Fibroblast of mammary gland (primary cell): ENCODE measurements around the gene PPP1R3C.

ENCODE experiments used
- DNase-seq: peaks from one replicate; pipeline ENCODE4 v3.0.0-alpha.2; 2010; ENCODE audit warnings: low read depth
- H3K4me3 ChIP-seq: 2 replicates; pipeline ENCODE4 v1.5.1; 2011; ENCODE audit warnings: low read depth, mild to moderate bottlenecking, low read length, moderate library complexity; ENCODE audit not compliant: control insufficient read depth
- TF ChIP-seq, protein P1 (sequence below): conservative IDR thresholded peaks from 2 replicates; pipeline ENCODE4 v1.5.1; 2011; ENCODE audit warnings: low read depth, low read length, inconsistent platforms; ENCODE audit not compliant: control insufficient read depth, insufficient read depth

PPP1R3C gene

DNA sequence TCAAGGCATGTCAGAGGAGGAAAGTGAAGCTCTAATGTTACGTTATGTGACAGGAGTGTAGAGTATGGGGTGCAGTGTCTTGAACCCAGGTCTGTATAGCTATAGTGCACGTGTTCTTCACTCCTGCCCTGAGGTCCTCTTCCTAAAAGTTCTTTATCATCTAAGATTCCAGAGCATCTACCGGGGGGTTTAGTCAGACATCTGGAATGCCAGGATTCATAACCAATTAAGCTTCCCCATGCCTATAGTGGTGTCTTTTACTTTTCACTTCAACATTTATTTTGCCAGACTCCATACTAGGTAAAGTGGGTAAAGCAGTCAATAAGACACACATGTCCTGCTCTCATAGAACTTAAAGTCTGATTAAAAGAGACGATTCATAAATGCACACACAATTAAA, 22.4 kb downstream of the PPP1R3C start:
- TF ChIP-seq, protein P1, sequence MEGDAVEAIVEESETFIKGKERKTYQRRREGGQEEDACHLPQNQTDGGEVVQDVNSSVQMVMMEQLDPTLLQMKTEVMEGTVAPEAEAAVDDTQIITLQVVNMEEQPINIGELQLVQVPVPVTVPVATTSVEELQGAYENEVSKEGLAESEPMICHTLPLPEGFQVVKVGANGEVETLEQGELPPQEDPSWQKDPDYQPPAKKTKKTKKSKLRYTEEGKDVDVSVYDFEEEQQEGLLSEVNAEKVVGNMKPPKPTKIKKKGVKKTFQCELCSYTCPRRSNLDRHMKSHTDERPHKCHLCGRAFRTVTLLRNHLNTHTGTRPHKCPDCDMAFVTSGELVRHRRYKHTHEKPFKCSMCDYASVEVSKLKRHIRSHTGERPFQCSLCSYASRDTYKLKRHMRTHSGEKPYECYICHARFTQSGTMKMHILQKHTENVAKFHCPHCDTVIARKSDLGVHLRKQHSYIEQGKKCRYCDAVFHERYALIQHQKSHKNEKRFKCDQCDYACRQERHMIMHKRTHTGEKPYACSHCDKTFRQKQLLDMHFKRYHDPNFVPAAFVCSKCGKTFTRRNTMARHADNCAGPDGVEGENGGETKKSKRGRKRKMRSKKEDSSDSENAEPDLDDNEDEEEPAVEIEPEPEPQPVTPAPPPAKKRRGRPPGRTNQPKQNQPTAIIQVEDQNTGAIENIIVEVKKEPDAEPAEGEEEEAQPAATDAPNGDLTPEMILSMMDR, result no peak
- DNase-seq, result no peak
- no peak overlapping the region for H3K4me3 ChIP-seq

DNA sequence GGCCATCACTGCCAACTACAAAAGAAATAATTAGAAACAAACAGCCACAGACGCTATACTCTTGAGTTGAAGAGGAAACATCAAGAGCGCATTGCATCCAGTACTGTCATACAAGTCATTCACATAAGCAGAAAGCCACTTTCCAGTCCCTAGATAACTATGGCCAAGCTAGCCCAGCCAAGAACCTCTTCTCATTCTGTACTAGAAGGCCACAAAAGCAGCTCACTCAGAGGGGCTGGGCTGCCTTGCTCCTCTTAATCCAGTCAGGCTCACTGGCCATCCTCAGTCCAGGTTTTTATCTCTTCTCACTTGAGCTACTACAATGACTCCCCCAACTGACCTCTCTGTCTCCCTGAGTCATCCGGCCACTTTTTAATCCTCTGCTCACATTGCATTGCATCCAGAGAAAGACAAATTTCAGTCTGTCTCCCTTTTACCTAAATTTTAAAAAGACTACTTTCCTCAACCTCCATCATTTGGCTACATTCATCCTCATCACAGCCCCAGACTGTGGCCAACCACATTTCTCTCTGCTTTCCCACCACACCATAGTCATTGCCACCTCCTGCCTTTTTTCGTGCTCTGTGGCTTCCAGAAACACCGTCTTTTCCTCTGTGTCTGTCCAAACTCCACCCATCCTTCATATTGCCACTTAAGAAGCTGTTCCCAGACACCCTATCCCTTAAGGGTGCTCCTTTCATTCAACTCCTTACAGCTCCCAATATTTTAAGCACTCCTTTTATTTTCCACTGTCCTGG, 25.0 kb downstream of the PPP1R3C start:
- DNase-seq, result no peak
- TF ChIP-seq, protein P1, result no peak
- H3K4me3 ChIP-seq, result no peak overlapping the region

DNA sequence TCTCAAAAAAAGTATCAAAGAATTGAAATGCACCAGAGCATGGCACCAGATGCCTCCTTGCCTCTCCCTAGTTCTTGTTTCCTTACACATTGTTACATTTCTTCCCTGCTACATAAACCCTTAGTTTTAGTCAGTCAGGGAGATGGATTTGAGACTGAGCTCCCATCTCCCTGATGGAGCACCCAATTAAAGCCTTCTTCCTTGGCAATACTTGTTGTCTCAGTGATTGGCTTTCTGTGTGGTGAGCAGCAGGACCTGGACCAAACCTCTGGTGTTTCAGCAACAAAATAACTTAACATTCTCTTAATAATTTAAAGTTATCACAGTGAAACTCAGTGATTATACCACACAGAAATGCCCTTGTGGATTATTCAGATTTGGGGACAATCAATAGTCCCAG, 26.9 kb downstream of the PPP1R3C start:
- DNase-seq, result no peak
- no peak overlapping the region for H3K4me3 ChIP-seq
- TF ChIP-seq, protein P1, result no peak

DNA sequence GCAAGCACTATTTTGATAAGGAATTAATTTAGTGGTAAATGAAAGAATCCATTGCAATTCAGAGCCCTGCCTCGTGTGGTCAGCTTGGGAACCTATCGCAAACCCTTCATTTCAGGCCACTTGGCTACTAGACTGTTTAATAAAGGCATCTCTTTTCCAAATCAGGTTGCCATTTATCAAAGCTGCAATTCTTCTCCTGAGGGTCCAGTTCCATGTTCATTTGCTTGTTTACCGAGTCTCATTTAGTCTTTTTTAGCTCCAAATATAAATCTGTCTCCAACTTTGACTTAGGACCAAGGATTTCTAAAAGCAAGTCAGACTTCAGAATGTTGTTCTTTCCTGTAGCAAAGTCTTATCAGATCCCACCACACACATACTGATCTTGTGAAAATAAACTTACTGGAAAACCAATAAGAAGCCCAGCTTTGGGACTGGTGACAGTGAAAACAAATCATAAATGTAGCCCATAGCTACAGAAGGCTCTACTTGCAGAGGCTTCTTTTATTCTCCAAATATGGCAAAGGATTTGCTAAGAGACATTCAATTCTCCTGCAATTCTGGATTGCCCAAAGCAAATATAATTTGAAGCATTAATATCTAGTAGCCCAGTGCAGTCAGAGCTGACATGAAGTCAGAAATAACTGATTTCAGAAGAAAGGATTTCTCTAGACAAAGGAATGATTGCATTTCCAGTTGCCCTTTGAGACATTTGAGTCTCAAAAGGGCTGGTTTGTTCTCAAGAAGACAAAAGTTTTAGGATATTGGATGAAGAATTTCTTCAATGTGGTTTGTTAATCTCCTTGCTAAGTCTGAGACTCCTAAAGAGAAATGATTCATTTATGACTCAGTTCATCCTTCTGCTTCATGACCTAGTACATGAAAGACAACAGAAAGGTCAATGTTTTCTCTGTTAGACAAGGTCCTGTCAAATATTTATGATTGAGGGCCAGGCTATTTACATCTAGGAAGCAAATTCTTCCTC, 28.0 kb downstream of the PPP1R3C start:
- H3K4me3 ChIP-seq, result no peak overlapping the region
- TF ChIP-seq, protein P1, result peak; percentile 14
- DNase-seq, result peak; percentile 84

DNA sequence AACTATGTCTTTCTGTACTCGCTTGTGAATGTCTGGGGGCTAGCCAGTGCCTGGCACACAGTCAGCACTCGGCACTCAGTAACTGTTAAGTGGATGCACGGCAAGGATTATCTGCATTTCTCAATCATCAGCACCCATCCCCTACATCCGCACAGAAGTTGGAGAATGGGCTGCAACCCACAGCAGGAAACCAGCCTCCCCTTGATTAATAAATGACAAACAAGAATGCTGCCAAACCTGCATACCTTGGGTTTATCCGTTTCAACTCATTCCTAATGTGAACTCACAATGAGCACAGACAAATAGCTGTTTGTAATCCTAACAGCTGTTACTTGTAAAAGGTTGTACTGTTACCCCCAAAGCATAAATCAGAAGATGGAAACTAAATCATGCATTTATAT, 28.9 kb downstream of the PPP1R3C start:
- TF ChIP-seq, protein P1, result no peak
- H3K4me3 ChIP-seq, result no peak overlapping the region
- DNase-seq, result no peak

DNA sequence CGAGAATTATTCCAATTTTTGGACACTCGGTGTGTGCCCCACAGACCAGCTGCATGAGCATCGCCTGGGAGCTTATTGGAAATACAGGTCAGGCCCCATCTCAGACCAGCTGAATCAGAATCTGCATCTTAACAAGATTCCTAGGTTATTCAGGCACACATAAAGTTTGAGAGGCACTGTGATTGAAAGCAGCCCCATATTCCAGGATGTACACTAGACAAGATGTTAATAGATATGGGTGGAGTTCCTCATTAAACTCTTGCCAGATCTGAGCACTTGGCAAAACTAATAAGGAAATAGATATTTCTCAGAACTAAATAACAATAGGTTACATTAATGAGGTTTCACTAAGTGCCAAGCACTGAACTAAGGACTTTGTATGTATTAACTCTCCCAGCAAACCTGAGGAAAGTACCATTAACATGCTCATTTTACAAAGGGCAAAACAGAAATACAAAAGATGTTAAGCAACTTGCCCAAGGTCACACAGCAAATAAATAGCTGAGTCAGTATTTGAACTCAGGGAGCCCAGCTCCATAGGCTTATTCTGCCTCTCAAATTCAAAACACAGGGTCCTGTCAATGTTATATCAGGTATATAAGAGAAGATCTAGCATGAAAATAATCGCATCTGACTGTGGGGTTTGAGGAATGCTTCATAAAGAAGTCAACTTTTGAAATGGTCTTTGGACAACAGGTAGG, 29.9 kb downstream of the PPP1R3C start:
- H3K4me3 ChIP-seq, result no peak overlapping the region
- TF ChIP-seq, protein P1, result no peak
- DNase-seq, result no peak
